ENCODE data around the gene GRID2.

GRCh38 chr4:93646233-93646930 lies 1342.6 kb downstream of the GRID2 start:
- no peak for TF ChIP-seq CTCF (IDR thresholded peaks at IDR 0.05; ENCODE audit: low read length)
- TF ChIP-seq EZH2phosphoT487 (IDR thresholded peaks at IDR 0.05; ENCODE audit: low read length): no peak

Data from MM.1S (cell line).